H9 (cell line): Measurements from ENCODE around the gene FADS2. TPM values are rescaled to one million over a fixed set of nuclear protein-coding genes. Genes with fewer than 3 reads are reported as not detected.
A peak's percentile ranks its signal among the peaks of the same experiment; 100 is the strongest.

Experiments
- DNase-seq: peaks from one replicate; pipeline ENCODE4 v3.0.0-alpha.2; 2017
- H2AFZ ChIP-seq: one replicate; pipeline ENCODE4 v1.6.1; 2013; ENCODE audit warnings: mild to moderate bottlenecking, low read length, control low read depth, moderate library complexity
- H2AK5ac ChIP-seq: 2 replicates; pipeline ENCODE4 v1.6.1; 2013; ENCODE audit warnings: low read length, control low read depth, mixed read lengths; ENCODE audit not compliant: insufficient read length
- H2BK120ac ChIP-seq: one replicate; pipeline ENCODE4 v1.6.1; 2013; ENCODE audit warnings: low read depth, mild to moderate bottlenecking, low read length, control low read depth, inconsistent platforms; ENCODE audit not compliant: poor library complexity, severe bottlenecking
- H2BK12ac ChIP-seq: 2 replicates; pipeline ENCODE4 v1.6.1; 2013; ENCODE audit warnings: low read length, control low read depth, mixed read lengths, low read depth; ENCODE audit not compliant: insufficient read length
- H2BK15ac ChIP-seq: 2 replicates; pipeline ENCODE4 v1.6.1; 2013; ENCODE audit warnings: low read depth, low read length, control low read depth
- H2BK20ac ChIP-seq: one replicate; pipeline ENCODE4 v1.6.1; 2013; ENCODE audit warnings: low read depth, mild to moderate bottlenecking, low read length, control low read depth, inconsistent platforms; ENCODE audit not compliant: poor library complexity, severe bottlenecking
- H2BK5ac ChIP-seq: 2 replicates; pipeline ENCODE4 v1.6.1; 2013; ENCODE audit warnings: low read length, control low read depth, mixed read lengths; ENCODE audit not compliant: insufficient read length
- H3K14ac ChIP-seq: 2 replicates; pipeline ENCODE4 v1.6.1; 2013; ENCODE audit warnings: low read length, control low read depth; ENCODE audit not compliant: insufficient read depth
- H3K18ac ChIP-seq: 2 replicates; pipeline ENCODE4 v1.6.1; 2013; ENCODE audit warnings: low read depth, mild to moderate bottlenecking, mixed read lengths, low read length, control low read depth; ENCODE audit not compliant: insufficient read length
- H3K23ac ChIP-seq: 2 replicates; pipeline ENCODE4 v1.6.1; 2013; ENCODE audit warnings: low read length, control low read depth, mixed read lengths, low read depth; ENCODE audit not compliant: insufficient read length
- H3K23me2 ChIP-seq: 2 replicates; pipeline ENCODE4 v1.6.1; 2013; ENCODE audit warnings: low read depth, mild to moderate bottlenecking, mixed read lengths, low read length, control low read depth; ENCODE audit not compliant: insufficient read length, poor library complexity, severe bottlenecking
- H3K27ac ChIP-seq: 2 replicates; pipeline ENCODE4 v1.5.1; 2013; ENCODE audit warnings: low read length, control low read depth, mixed read lengths, low read depth; ENCODE audit not compliant: insufficient read length
- H3K27me3 ChIP-seq: 2 replicates; pipeline ENCODE4 v1.6.1; 2013; ENCODE audit warnings: low read length, control low read depth, inconsistent platforms; ENCODE audit not compliant: insufficient read depth
- H3K4ac ChIP-seq: 2 replicates; pipeline ENCODE4 v1.6.1; 2013; ENCODE audit warnings: low read depth, mild to moderate bottlenecking, control low read depth, inconsistent platforms, low read length, moderate library complexity
- H3K4me1 ChIP-seq: 2 replicates; pipeline ENCODE4 v1.6.1; 2013; ENCODE audit warnings: low read length, control low read depth, inconsistent platforms; ENCODE audit not compliant: insufficient read depth
- H3K4me2 ChIP-seq: 2 replicates; pipeline ENCODE4 v1.6.1; 2013; ENCODE audit warnings: low read length, control low read depth, mixed read lengths; ENCODE audit not compliant: insufficient read length, insufficient read depth
- H3K56ac ChIP-seq: 2 replicates; pipeline ENCODE4 v1.6.1; 2013; ENCODE audit warnings: low read depth, mild to moderate bottlenecking, mixed read lengths, low read length, control low read depth; ENCODE audit not compliant: insufficient read length
- H3K79me1 ChIP-seq: 2 replicates; pipeline ENCODE4 v1.6.1; 2013; ENCODE audit warnings: low read depth, mild to moderate bottlenecking, moderate library complexity, low read length, control low read depth, inconsistent platforms; ENCODE audit not compliant: insufficient read depth, poor library complexity, severe bottlenecking
- H3K79me2 ChIP-seq: 2 replicates; pipeline ENCODE4 v1.6.1; 2013; ENCODE audit warnings: low read length, control low read depth, inconsistent platforms; ENCODE audit not compliant: insufficient read depth
- H3K9ac ChIP-seq: 2 replicates; pipeline ENCODE4 v1.6.1; 2013; ENCODE audit warnings: low read length, control low read depth, mixed read lengths; ENCODE audit not compliant: insufficient read length; ENCODE audit errors: extremely low read depth
- H3K9me3 ChIP-seq: one replicate; pipeline ENCODE4 v1.6.1; 2013; ENCODE audit warnings: low read depth, low read length, inconsistent platforms; ENCODE audit not compliant: control insufficient read depth
- H3T11ph ChIP-seq: one replicate; pipeline ENCODE4 v1.6.1; 2013; ENCODE audit warnings: mild to moderate bottlenecking, low read length, control low read depth, inconsistent platforms
- H4K20me1 ChIP-seq: one replicate; pipeline ENCODE4 v1.6.1; 2013; ENCODE audit not compliant: control insufficient read depth, insufficient read length, insufficient read depth
- H4K5ac ChIP-seq: 2 replicates; pipeline ENCODE4 v1.6.1; 2013; ENCODE audit warnings: low read depth, mild to moderate bottlenecking, mixed read lengths, low read length, control low read depth; ENCODE audit not compliant: insufficient read length
- H4K8ac ChIP-seq: replicated peaks from 2 replicates; pipeline ENCODE4 v1.6.1; 2013; ENCODE audit warnings: low read length, control low read depth, mixed read lengths, low read depth; ENCODE audit not compliant: insufficient read length
- H4K91ac ChIP-seq: 2 replicates; pipeline ENCODE4 v1.6.1; 2013; ENCODE audit warnings: low read depth, mild to moderate bottlenecking, moderate library complexity, mixed read lengths, low read length, control low read depth; ENCODE audit not compliant: insufficient read length
- H3K27ac Mint-ChIP-seq, 3 experiments: 2 replicates in 2 of 3; 3 replicates in 1 of 3; pipeline ENCODE4 v1.8.0; 2020 to 2021; ENCODE audit warnings: mixed read lengths in 3 of 3, mild to moderate bottlenecking in 1 of 3, moderate library complexity in 1 of 3
- H3K27me3 Mint-ChIP-seq: 2 replicates; pipeline ENCODE4 v1.8.0; 2021; ENCODE audit warnings: low read depth, mild to moderate bottlenecking, moderate library complexity, mixed read lengths
- H3K36me3 Mint-ChIP-seq, 3 experiments: 2 replicates in 2 of 3; 3 replicates in 1 of 3; pipeline ENCODE4 v1.8.0; 2020 to 2021; ENCODE audit warnings: low read depth in 3 of 3, mixed read lengths in 3 of 3; ENCODE audit not compliant: insufficient read depth in 1 of 3
- H3K4me1 Mint-ChIP-seq, 2 experiments: 2 replicates each; pipeline ENCODE4 v1.8.0; 2020; ENCODE audit warnings: mixed read lengths in 2 of 2
- H3K4me3 Mint-ChIP-seq, 2 experiments: 2 replicates in 1 of 2; 3 replicates in 1 of 2; pipeline ENCODE4 v1.8.0; 2020 to 2021; ENCODE audit warnings: mild to moderate bottlenecking in 2 of 2, mixed read lengths in 2 of 2, moderate library complexity in 1 of 2
- H3K9me3 Mint-ChIP-seq, 2 experiments: 2 replicates in 1 of 2; 3 replicates in 1 of 2; pipeline ENCODE4 v1.8.0; 2020; ENCODE audit warnings: mild to moderate bottlenecking in 2 of 2, mixed read lengths in 2 of 2, moderate library complexity in 1 of 2
- CTCF ChIP-seq: fragments of 200-600 bp; sonication (generic); conservative IDR thresholded peaks from 3 replicates; pipeline ENCODE4 v1.8.0; 2021; ENCODE audit warnings: antibody characterized with exemption, mild to moderate bottlenecking
- WGBS: extraction: QIAGEN DNeasy Blood & Tissue Kit; methylation state at CpG from one replicate; pipeline ENCODE4 v1.1.7; 2013; ENCODE audit warnings: missing lambda C conversion rate, low lambda C conversion rate, mixed read lengths; ENCODE audit not compliant: insufficient read length; ENCODE audit errors: extremely low coverage; 5-methylcytosine and 5-hydroxymethylcytosine counted together
- total RNA-seq: library from RNA; stranded (reverse); gene quantifications from 2 replicates; pipeline ENCODE4 v1.2.1, GENCODE V29; 2021

FADS2 gene
- total RNA-seq, 1 experiment from 2014 or later = 322 TPM

GRCh38 chr11:61832207-61832606 lies 4.1 kb downstream of the FADS2 start:
- Histone ChIP-seq H2BK20ac (no peak overlapping the region), H3K23ac (no peak overlapping the region), H3K23me2 (peaks cover 12% of the 10 kb centered on the region), H3K27me3 (no peaks in the 10 kb centered on the region), H2BK12ac (no peak overlapping the region), H3K18ac (no peak overlapping the region), H3K27ac (peak overlapping the region; percentile 27), H2AK5ac (no peak overlapping the region), H3K9ac (no peak overlapping the region), H4K20me1 (no peaks in the 10 kb centered on the region), H3T11ph (no peak overlapping the region), H3K79me1 (peaks cover 2% of the 10 kb centered on the region), H2BK5ac (no peak overlapping the region), H3K14ac (no peak overlapping the region; the same call in 1 of the 2 replicates), H3K4me1 (peaks cover 11% of the 10 kb centered on the region; the same call in 1 of the 2 replicates), H2BK120ac (no peak overlapping the region), H3K4ac (no peak overlapping the region), H2BK15ac (no peak overlapping the region), H4K5ac (no peak overlapping the region), H3K4me2 (peak overlapping the region; percentile 96), H2AFZ (no peak overlapping the region), H4K91ac (no peak overlapping the region), H3K79me2 (peaks cover 38% of the 10 kb centered on the region; the same call in 1 of the 2 replicates), H3K9me3 (no peaks in the 10 kb centered on the region), H3K56ac (no peak overlapping the region), H4K8ac (no peak overlapping the region)
- no peaks in the 10 kb centered on the region for H3K9me3 Mint-ChIP-seq
- WGBS = no CpG with 5 or more reads among the region's 4 CpGs
- peaks cover 23 to 38% (median 36%) of the 10 kb centered on the region in 3 experiments; a peak in 6 of 7 replicates for H3K36me3 Mint-ChIP-seq
- no peak overlapping the region; a peak in 1 of 5 replicates for H3K4me3 Mint-ChIP-seq
- H3K4me1 Mint-ChIP-seq = peaks cover 59 to 63% of the 10 kb centered on the region in 2 experiments
- H3K27ac Mint-ChIP-seq = peak overlapping the region in 2 of 3 experiments; percentile 33 to 92; a peak in 4 of 7 replicates
- no peak for TF ChIP-seq CTCF
- H3K27me3 Mint-ChIP-seq = no peaks in the 10 kb centered on the region
- DNase-seq = no peak
